GM18526 (cell line): ENCODE results near the gene ARMH1.

Source experiments
- POLR2A ChIP-seq: IDR thresholded peaks from 3 replicates; pipeline ENCODE4 v1.6.1; 2011; ENCODE audit not compliant: insufficient read length; ENCODE audit errors: extremely low read depth

ARMH1 gene

DNA sequence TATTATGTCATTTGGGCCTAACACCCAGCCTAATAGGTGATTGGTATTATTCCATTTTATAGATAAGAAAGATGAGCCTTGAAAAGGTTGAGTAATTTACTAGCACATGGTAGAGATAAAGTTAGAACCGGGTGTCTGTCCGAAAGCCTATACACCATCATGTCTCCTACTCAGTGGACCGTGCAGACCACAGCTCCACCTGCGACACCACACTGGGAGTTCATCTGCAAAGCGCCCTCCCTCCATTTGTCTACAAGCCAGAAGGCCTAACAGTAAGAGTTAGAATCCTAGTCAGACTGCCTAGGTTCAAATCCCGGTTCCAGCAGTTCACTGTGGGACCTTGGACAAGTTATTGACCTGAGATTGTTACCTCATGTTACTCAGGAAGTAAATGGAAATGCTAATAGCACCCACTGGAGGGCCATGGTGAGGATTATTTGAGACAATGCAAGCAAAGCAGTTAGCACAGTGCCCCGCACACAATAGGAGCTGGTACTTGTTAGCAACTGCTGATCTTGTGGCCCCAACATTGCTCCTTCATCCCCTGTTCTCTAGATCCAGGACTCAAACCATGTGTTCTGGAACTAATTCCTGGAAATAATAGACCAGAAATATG lies 20.5 kb downstream of the ARMH1 start:
- TF ChIP-seq POLR2A, result no peak

DNA sequence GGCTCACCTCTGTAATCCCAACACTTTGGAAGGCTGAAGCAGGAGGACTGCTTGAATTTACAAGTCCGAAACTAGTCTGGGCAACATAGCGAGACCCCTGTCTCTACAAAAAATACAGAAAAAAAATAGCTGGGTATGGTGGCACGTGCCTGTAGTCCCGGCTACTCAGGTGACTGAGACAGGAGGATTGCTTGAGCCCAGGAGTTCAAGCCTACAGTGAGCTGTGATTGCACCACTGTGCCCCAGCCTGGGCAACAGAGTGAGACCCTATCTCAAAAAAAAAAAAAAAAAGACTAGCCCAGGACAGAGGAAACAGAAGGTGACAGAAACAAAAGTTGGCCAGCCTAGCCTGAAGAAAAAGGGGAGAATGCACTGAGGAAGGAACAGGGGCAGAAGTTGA lies 21.2 kb downstream of the ARMH1 start:
- no peak for TF ChIP-seq POLR2A

DNA sequence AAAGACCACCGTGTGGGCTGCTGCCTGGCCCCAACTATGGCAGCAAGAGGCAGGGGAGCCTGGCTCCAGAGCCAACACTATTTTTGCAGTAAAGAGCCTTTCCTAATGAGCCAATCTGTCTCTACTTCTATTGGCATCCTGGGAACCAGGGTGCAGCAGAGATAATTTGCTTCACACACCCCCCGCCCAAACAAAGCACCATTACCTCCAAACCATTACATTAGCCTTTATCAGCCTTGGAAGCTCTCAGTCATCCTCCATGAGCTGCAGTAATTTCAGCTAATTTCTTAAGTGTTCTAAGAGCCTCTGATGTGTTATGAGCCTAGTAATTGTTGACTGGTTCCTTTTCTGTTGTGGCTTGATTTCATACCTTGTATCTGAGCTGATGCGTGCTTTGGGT lies 21.6 kb downstream of the ARMH1 start:
- no peak for TF ChIP-seq POLR2A

DNA sequence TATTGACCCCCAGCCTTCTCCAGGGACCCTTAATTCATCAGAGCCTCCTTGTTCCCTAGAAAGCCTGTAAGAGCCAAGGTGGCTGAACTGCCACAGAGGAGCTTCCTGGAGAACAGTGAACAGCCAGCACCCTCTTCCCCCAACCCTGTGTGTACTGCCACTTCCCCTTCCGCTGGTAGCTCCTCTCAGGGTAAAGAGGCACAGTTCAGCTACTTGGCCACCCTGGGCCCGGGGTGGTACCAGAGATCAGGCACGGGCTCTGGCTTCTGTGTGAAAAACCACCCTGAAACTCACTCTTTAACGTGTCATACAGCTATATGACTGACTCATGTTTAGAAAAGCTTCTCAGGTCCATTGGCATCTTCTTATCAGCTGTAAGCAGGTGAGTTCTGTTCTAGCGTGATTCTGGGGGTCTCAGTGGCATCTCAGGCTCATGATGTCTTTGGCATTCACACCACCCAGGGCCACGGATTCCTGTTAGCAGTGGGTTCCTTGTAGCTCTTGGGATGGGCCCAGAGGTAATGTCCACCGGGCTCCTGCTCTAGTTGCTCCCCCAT lies 22.4 kb downstream of the ARMH1 start:
- TF ChIP-seq POLR2A, result no peak

DNA sequence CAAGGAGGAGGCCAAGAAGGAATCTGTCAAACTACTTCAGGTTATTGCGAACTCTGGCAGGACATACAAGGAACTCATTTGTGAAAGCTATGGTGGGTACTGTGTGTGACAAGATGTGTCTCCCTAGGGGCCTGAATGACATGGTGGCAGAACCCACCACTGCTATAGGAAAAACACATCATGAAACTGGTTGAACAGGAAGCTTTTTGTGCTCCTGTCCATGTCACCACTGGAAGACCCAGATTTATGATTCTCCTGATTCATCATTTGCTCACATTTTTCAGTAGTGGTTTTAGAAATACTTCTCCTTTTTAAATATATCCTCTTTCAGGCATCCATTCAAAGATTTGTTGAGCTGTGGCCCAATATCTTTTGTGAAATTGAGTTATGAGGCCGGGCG lies 23.6 kb downstream of the ARMH1 start:
- no peak for TF ChIP-seq POLR2A

DNA sequence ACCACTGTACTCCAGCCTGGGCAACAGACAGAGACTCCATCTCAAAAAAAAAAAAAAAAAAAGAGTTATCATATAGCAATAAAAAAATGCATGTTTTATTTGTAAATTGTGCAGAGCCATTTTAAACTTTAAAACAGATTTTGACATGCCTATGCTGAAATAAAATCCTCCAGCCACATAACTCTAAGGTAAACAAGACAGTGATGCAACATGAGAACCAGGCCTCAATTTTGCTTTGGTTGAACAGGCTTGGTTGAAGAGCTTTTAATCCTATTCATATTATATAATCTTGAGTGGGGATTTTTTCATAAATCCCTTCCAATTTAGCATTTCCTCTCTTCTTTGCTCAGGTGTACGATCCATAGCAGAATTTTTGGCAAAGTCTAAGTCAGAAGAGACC lies 26.1 kb downstream of the ARMH1 start:
- no peak for TF ChIP-seq POLR2A

DNA sequence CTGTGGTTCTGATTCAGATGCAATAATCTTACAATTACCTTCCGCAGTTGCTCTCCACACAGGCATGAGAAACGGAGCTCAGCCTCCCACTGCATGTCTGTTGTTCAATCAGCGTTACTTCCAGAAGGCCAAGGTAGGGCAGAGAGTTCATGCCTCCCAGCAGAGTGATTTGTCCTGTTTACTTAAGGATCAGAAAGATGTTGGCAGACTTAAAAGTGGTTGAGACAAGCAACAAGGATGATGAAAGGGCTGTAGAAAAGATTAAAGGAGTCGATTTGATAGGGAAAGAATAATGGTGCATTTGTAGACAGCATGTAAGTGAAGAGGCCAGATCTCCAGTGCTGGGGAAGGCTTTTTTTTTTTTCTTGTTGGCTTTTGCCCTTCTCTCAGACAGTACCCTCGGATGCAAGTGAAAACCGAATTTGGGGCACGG lies 26.6 kb downstream of the ARMH1 start:
- TF ChIP-seq POLR2A, result no peak

DNA sequence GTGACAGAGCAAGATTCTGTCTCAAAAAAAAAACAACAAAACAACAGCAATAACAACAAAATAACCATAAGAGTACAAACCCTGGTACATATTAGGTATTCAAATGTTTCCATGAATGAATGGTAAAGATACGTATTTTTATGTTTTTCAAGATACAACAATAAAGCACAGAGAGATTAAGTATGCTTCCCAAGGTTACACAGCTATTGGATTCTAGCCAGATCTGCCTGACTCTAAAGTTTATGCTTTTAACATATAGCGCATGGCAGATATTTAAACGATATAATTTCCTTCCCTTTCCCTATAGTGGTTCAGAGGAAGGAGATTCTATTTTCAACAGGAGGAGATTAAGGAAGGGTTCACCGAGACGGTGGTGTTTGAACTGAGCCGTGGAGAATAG lies 31.0 kb downstream of the ARMH1 start:
- no peak for TF ChIP-seq POLR2A

DNA sequence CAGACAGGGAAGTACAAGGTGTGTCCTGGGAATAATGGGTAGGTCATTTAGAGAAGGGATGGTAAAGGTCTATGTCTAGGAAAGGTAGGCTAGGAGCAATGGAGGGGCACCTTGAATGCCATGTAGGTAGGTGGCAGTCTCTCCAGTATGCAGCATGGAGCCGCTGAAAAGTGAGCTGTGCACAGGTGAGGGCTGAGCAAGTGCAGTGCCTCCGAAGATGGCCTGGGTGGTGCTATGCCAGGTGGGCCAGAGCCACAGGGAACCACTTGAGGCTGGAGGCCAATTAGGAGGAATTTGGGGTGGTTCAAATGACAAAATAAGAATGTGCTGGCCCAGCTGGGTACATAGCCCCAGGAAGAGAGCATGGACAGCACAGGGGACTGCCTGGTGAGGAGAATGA lies 31.4 kb downstream of the ARMH1 start:
- no peak for TF ChIP-seq POLR2A

DNA sequence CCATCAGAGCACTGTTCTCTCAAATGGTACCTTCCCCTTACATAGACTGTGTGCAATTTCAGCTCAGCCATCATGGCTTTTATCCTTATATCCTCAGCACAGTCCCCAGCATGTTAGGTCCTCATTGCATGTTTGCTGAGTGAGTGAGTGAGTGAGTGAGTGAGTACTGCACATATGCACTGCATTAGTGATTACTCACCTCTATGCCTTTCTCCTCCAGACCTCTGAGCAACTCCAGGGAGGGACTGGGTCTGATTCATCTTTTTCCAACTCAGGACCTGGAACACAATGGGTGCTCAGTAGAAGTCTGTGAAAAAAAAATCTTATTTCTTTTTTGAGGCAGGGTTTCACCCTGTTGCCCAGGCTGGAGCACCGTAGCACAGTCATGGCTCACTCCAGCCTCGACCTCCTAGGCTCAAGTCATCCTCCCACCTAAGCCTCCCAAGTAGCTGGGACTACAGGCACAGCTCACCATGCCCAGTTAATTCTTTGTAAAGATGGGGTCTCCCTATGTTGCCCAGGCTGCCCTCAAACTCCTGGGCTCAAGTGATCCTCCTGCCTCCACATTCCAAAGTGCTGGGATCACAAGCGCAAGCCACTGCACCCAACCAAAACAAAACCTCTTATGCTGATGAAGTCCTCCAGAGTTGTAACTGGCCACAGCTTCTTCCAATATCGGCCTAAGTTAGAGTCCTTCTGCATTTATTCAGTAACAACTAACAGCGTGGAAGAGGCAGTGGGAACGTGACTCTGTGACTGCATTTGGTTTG lies 32.8 kb downstream of the ARMH1 start:
- no peak for TF ChIP-seq POLR2A

DNA sequence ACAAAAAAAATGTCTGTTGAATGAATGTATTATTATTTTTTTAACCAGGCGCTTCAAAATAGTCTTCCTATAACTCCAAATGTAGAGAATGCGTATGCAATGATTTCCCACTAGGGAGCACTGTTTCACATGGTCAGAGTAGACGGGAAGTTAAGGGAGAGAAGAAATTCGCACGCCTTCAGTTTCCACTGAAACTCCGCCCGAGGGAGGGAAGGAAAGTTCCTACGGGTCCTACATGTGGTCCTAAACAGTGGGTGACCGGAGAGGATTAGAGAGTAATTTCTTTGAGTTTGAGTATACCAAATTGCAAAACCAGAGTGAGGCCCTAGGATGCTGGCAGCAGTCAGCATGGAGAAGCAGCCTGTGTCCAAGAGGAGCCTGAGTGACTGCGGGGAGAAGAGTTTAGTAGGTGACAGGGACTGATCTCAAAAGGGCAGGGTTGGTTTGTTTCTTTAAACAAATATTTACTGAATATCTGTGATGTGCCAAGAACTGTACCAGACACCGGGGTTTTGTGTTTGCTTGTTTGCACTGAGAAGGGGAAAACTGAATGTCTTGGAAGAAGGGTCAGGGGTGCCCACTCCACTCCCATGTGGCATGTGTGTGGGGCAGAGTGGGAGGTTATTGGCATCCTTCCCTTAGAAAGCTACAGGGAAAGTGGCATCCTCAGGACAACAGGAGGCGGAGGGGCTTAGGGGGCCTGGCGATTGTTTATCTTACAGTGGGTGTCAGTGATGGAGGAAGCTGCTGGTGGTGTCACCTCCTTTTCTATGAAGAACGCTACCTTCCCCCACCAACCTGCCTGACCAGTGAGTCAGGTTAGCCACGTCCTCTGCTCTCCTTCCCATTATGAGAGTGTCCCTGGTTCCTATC lies 33.7 kb downstream of the ARMH1 start:
- TF ChIP-seq POLR2A, result no peak

DNA sequence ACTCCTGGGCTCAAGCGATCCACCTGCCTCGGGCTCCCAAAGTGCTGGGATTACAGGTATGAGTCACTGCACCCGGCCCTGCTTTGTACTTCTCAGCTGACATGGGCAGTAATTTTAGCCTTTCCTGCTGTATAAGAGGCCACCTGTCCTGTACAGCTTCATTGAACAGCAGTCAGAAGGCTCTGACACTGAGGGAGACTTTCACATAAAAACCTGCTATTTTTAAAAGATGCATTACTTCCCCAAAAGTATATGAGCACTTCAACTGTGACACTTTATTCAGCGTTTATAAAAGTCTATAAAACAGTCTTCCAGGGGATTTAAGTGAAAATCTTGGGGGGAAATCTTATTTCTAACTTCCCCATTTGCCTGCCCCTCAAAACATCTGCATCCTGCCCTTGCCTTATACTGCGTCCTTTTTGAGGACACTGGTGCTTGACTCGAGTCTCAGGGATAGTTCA lies 38.8 kb downstream of the ARMH1 start:
- TF ChIP-seq POLR2A, result no peak

DNA sequence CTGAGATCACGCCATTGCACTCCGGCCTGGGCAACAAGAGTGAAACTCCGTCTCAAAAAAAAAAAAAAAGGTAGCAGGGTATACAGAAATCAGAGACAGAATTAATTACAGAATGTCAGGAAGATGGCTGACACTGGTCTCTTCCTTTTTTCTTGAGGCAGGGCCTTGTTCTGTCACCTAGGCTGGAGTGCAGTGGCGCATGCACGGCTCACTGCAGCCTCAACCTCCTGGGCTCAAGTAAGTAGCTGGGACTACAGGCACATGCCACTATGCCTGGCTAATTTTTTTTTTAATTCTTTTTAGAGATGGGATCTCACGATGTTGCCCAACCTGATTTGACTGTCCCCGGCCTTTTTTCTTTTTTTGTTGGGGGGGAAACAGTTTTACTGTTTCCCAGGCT lies 40.0 kb downstream of the ARMH1 start:
- no peak for TF ChIP-seq POLR2A

DNA sequence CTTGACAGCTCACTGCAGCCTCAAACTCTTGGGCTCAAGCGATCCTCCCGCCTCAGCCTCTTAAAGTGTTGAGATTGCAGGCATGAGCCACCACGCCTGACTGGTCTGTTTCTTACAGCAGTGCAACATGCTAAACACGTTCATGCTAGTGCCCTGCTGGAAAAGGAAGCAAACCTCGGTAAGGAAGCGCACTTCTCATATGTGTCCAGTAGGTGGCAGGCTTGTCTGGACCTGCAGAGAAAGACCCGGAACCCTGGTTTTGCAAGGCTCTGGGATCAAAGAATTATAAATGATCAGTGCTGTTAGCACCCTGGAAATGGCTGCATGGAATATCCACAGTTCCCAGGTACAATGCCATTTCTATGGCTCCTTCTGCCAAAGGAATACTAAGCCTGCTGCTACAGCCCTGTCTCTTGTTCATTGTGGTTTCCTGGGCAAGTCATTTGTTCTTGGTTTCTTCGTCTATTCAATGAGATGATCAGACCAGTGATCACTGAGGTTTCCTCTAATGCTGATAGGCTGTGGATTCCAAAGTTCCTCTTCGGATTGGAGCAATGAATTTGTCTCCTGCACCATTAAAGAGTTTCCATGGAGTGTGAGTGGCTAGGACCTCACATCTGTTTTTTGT lies 40.5 kb downstream of the ARMH1 start:
- TF ChIP-seq POLR2A, result no peak

DNA sequence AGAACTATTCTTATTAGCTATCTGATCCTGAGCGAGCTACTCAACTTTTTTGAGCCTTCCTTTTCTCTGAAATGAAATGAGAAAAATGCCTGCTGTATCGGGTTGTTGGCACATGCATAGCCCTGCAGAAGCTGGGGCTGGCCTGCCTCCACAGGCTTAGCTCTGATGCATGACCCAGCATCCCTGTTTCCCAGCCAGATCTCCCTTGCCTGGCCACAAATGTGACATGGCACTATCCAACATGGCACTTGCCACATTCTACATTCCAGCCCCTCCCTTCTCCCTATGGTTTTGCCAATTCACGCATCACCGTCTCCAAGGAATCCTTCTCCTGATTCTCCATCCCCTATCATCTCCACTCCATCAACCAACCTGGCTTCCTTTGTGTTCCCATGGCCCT lies 42.6 kb downstream of the ARMH1 start:
- TF ChIP-seq POLR2A, result no peak
